HG02970 (cell line): ENCODE data around the gene OXTR.
A peak's percentile ranks its signal among the peaks of the same experiment; 100 is the strongest.
"Not testable (repeated sequence)": the region's sequence is repeated elsewhere in the genome, so short reads cannot be mapped to it uniquely, and the experiment has no call there.

Source experiments
- ATAC-seq: cut with Tn5 transposase; IDR thresholded peaks from one replicate; pipeline ENCODE4 v1.9.1; 2021; ENCODE audit warnings: mild to moderate bottlenecking, moderate library complexity, moderate number of reproducible peaks; ENCODE audit not compliant: unreplicated experiment, low FRiP score

Gene OXTR

GRCh38 chr3:8722808-8723207 is 46.6 kb downstream of the OXTR start:
- ATAC-seq: no peak

GRCh38 chr3:8715757-8716156 is 53.7 kb downstream of the OXTR start:
- not testable (repeated sequence) for ATAC-seq

DNA sequence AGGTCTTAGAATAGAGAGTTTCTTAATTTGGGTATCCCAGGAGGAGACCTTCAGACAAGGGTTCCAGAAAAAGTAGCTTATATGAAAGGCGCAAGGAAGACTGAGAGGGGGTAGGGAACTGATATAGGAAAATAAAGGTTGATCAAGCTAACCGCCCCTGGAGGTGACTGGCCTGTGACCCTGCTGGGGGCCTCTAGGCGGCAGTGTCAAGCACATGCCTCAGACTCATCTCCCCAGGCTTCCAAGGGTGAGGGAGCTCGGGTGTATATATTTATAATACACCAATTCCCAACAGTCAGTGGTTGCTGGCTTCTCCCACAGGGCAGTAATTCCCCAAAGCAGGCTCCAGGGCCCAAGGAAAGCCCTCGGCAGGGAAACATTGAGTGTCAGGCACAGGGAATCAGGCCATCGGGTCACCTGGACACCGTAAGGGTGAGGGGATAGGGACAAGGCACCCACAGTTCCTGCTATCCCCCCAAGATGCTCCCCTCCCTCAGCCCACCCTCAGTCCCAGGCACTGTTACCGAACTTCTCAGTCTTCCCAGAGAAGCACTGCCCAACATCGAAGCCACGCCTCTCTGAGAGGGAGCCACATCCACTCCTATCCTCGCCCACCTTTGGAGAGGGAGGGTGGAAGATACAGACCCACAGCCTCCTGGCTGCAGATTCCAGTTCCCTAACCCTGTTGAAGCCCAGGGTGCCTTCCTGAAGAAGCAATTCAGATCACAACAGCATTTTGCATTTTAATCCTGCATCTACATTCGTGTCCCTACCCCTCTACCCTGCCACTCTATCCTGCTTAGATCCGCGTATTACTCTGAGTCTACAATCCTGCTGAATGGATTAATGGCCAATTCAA is 55.3 kb downstream of the OXTR start:
- peak; percentile 55 for ATAC-seq

DNA sequence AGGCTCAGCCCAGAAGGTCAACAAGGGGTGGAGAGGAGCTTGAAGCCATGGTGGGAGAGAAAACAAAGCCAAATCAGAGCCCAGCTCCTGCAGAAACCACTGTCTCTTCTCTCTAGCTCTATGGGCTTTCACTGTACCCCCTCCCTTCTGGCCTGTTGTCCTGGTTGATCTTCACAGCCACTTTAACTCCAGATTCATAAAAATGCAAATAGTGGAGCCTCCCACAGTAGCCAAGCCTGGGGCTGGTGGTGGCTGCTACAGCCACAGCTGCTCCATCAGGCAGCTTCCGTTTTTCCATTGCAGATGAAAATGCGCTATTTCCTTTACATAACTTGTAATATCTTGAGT is 56.5 kb downstream of the OXTR start:
- no peak for ATAC-seq

GRCh38 chr3:8712045-8712907 is 57.1 kb downstream of the OXTR start:
- no peak for ATAC-seq

DNA sequence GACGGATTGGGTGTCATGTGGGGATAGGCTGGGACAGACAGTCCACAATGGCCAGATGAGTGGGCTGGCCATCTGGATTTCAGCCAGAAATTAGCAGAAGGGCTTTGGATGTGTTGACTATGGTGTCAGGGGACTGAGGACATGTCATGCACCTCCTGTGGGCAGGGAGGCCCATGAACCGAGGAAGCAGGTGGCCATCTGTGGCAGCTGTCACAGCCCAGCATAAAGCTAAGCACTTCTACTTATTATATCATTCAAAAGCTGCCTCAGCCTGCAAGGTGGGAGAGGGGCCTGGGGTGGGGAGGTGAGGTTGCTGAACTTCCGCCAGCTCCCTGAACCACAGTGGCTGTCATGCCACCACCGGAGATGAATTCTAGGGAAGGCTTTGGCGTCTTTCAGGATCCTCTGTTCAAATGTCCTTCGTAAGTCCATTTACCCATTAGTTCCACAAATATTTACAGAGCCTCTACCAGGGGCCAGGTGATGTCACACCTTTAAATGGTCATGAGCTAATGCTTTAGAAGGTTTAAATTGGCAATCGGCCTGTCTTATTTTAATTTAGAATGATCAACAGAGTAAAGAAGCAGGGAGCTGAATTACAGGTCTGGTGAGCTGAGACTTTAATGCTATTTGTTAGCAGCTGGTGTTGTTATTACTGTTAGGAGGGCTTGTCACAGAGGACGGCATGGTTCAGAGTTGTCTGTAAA is 59.5 kb downstream of the OXTR start:
- no peak for ATAC-seq

DNA sequence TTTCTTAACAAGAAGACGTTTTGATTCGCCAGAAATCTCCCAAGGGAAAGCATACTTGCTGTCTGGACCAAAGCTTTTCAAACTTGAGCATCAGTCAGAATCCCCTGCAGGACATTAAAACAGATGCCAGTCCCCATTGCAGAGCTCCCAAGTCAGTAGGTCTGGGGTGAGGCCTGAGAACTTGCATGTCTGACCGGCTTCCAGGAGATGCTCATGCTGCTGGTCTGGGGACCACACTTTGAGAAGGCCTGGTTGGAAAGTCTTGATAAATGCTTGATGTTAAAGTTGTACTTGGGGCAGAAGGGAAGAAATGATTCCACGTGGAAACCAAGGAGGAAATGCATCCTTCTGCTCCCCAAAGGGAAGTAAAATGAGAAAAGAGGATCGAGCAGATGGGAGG is 60.1 kb downstream of the OXTR start:
- ATAC-seq: no peak

GRCh38 chr3:8705575-8705974 is 63.8 kb downstream of the OXTR start:
- no peak for ATAC-seq

GRCh38 chr3:8702560-8702959 is 66.9 kb downstream of the OXTR start:
- ATAC-seq: no peak
